CD4-positive, alpha-beta T cell treated with Interleukin-17A for 4 hours (primary cell): ENCODE data around the gene C3orf80.
"Not testable (repeated sequence)": the region's sequence is repeated elsewhere in the genome, so short reads cannot be mapped to it uniquely, and the experiment has no call there.

Experiments
- DNase-seq: peaks from one replicate; pipeline ENCODE4 v3.0.0-alpha.2; 2020; ENCODE audit warnings: mixed read lengths

C3orf80 gene

GRCh38 chr3:160217675-160218074 lies 7.5 kb upstream of the C3orf80 start:
- DNase-seq = no peak

GRCh38 chr3:160218136-160218535 lies 7.1 kb upstream of the C3orf80 start:
- no peak for DNase-seq

- no peak for DNase-seq
Observed at GRCh38 chr3:160220038-160220437, 5.2 kb upstream of the C3orf80 start.

GRCh38 chr3:160221019-160221418 lies 4.2 kb upstream of the C3orf80 start:
- DNase-seq = no peak

- DNase-seq = peak; percentile 5
Observed at GRCh38 chr3:160224256-160224655, 966 bp upstream of the C3orf80 start.

GRCh38 chr3:160224811-160225175 lies 429 bp upstream of the C3orf80 start:
- DNase-seq = no peak

- peak; percentile 5 for DNase-seq
Observed at GRCh38 chr3:160226026-160226907, 1.0 kb downstream of the C3orf80 start.

- DNase-seq = no peak
Observed at GRCh38 chr3:160227419-160227818, 2.2 kb downstream of the C3orf80 start.

GRCh38 chr3:160232014-160232413 lies 6.8 kb downstream of the C3orf80 start:
- DNase-seq = no peak

GRCh38 chr3:160240719-160241118 lies 15.5 kb downstream of the C3orf80 start:
- not testable (repeated sequence) for DNase-seq

GRCh38 chr3:160245261-160245800 lies 20.1 kb downstream of the C3orf80 start:
- DNase-seq = no peak

- DNase-seq = no peak
Observed at GRCh38 chr3:160247766-160248165, 22.5 kb downstream of the C3orf80 start.

- DNase-seq = no peak
Observed at GRCh38 chr3:160253298-160253697, 28.1 kb downstream of the C3orf80 start.

GRCh38 chr3:160257606-160258005 lies 32.4 kb downstream of the C3orf80 start:
- DNase-seq = no peak

GRCh38 chr3:160259589-160259988 lies 34.4 kb downstream of the C3orf80 start:
- no peak for DNase-seq

- DNase-seq = no peak
Observed at GRCh38 chr3:160260587-160261270, 35.5 kb downstream of the C3orf80 start.

GRCh38 chr3:160265088-160265487 lies 39.9 kb downstream of the C3orf80 start:
- no peak for DNase-seq
